Measurements from ENCODE around the gene MARVELD1.

The MARVELD1 gene

GRCh38 chr10:97740613-97741012 lies 27.1 kb downstream of the MARVELD1 start:
- Histone ChIP-seq H3K4me3 (ENCODE audit: extremely low read depth, insufficient read depth, low read length, poor library complexity, severe bottlenecking) (no peak overlapping the region), H3K27ac (ENCODE audit: low read depth, low read length, severe bottlenecking) (no peak overlapping the region), H3K36me3 (ENCODE audit: control insufficient read depth, insufficient read depth, low read length) (peaks cover 57% of the 10 kb centered on the region), H3K9me3 (ENCODE audit: control insufficient read depth, low read length) (peaks cover 6% of the 10 kb centered on the region), H3K4me1 (ENCODE audit: control insufficient read depth, insufficient read depth, low read length, poor library complexity, severe bottlenecking) (peaks cover 6% of the 10 kb centered on the region)
- 84 to 89% methylated on average over 1 to 2 of the region's 2 CpGs for WGBS, 2 experiments (ENCODE audit: insufficient coverage in 2 of 2)

- no peaks in the 10 kb centered on the region for H3K4me1 ChIP-seq (ENCODE audit: control insufficient read depth, insufficient read depth, low read length, poor library complexity, severe bottlenecking)
- H3K4me3 ChIP-seq (ENCODE audit: extremely low read depth, insufficient read depth, low read length, poor library complexity, severe bottlenecking): no peak overlapping the region
- WGBS, 2 experiments (ENCODE audit: insufficient coverage in 2 of 2): 88 to 99% methylated on average over 6 to 7 of the region's 10 CpGs
- H3K27ac ChIP-seq (ENCODE audit: low read depth, low read length, severe bottlenecking): no peak overlapping the region
- no peaks in the 10 kb centered on the region for H3K9me3 ChIP-seq (ENCODE audit: control insufficient read depth, low read length)
- peaks cover 82% of the 10 kb centered on the region for H3K36me3 ChIP-seq (ENCODE audit: control insufficient read depth, insufficient read depth, low read length)
Observed at GRCh38 chr10:97743169-97743943, 29.8 kb downstream of the MARVELD1 start.

GRCh38 chr10:97744405-97745035 lies 31.0 kb downstream of the MARVELD1 start:
- no peak overlapping the region for H3K4me3 ChIP-seq (ENCODE audit: extremely low read depth, insufficient read depth, low read length, poor library complexity, severe bottlenecking)
- no peak overlapping the region for H3K27ac ChIP-seq (ENCODE audit: low read depth, low read length, severe bottlenecking)
- no peaks in the 10 kb centered on the region for H3K4me1 ChIP-seq (ENCODE audit: control insufficient read depth, insufficient read depth, low read length, poor library complexity, severe bottlenecking)
- H3K36me3 ChIP-seq (ENCODE audit: control insufficient read depth, insufficient read depth, low read length): peaks cover 79% of the 10 kb centered on the region
- WGBS, 2 experiments (ENCODE audit: insufficient coverage in 2 of 2): 94 to 97% methylated on average over 13 to 14 of the region's 15 CpGs
- no peaks in the 10 kb centered on the region for H3K9me3 ChIP-seq (ENCODE audit: control insufficient read depth, low read length)

GRCh38 chr10:97747573-97747972 lies 34.0 kb downstream of the MARVELD1 start:
- no peaks in the 10 kb centered on the region for H3K4me1 ChIP-seq (ENCODE audit: control insufficient read depth, insufficient read depth, low read length, poor library complexity, severe bottlenecking)
- H3K27ac ChIP-seq (ENCODE audit: low read depth, low read length, severe bottlenecking): no peak overlapping the region
- no peak overlapping the region for H3K4me3 ChIP-seq (ENCODE audit: extremely low read depth, insufficient read depth, low read length, poor library complexity, severe bottlenecking)
- 100% methylated on average over 1 of the region's 1 CpG; no CpG with 5 or more reads in 1 of the 2 experiments for WGBS, 2 experiments (ENCODE audit: insufficient coverage in 2 of 2)
- H3K9me3 ChIP-seq (ENCODE audit: control insufficient read depth, low read length): no peaks in the 10 kb centered on the region
- peaks cover 90% of the 10 kb centered on the region for H3K36me3 ChIP-seq (ENCODE audit: control insufficient read depth, insufficient read depth, low read length)

- Histone ChIP-seq H3K4me3 (ENCODE audit: extremely low read depth, insufficient read depth, low read length, poor library complexity, severe bottlenecking) (no peak overlapping the region), H3K36me3 (ENCODE audit: control insufficient read depth, insufficient read depth, low read length) (peaks cover 89% of the 10 kb centered on the region)
Observed at GRCh38 chr10:97748116-97748515, 34.6 kb downstream of the MARVELD1 start.

GRCh38 chr10:97752956-97753355 lies 39.4 kb downstream of the MARVELD1 start:
- no peak overlapping the region for H3K27ac ChIP-seq (ENCODE audit: low read depth, low read length, severe bottlenecking)
- no peak overlapping the region for H3K4me3 ChIP-seq (ENCODE audit: extremely low read depth, insufficient read depth, low read length, poor library complexity, severe bottlenecking)
- H3K36me3 ChIP-seq (ENCODE audit: control insufficient read depth, insufficient read depth, low read length): peaks cover 91% of the 10 kb centered on the region
- WGBS, 2 experiments (ENCODE audit: insufficient coverage in 2 of 2): 95 to 99% methylated on average over 15 to 17 of the region's 18 CpGs
- H3K9me3 ChIP-seq (ENCODE audit: control insufficient read depth, low read length): no peaks in the 10 kb centered on the region
- H3K4me1 ChIP-seq (ENCODE audit: control insufficient read depth, insufficient read depth, low read length, poor library complexity, severe bottlenecking): no peaks in the 10 kb centered on the region

More at GRCh38 chr10:97748116-97748515, 34.6 kb downstream of the MARVELD1 start:
- H3K9me3 ChIP-seq (ENCODE audit: control insufficient read depth, low read length): no peaks in the 10 kb centered on the region
- 92 to 98% methylated on average over 7 of the region's 10 CpGs for WGBS, 2 experiments (ENCODE audit: insufficient coverage in 2 of 2)
- no peaks in the 10 kb centered on the region for H3K4me1 ChIP-seq (ENCODE audit: control insufficient read depth, insufficient read depth, low read length, poor library complexity, severe bottlenecking)
- H3K27ac ChIP-seq (ENCODE audit: low read depth, low read length, severe bottlenecking): no peak overlapping the region

- no CpG with 5 or more reads among the region's 4 CpGs for WGBS, 2 experiments (ENCODE audit: insufficient coverage in 2 of 2)
- H3K36me3 ChIP-seq (ENCODE audit: control insufficient read depth, insufficient read depth, low read length): peaks cover 86% of the 10 kb centered on the region
- H3K9me3 ChIP-seq (ENCODE audit: control insufficient read depth, low read length): no peaks in the 10 kb centered on the region
- no peak overlapping the region for H3K27ac ChIP-seq (ENCODE audit: low read depth, low read length, severe bottlenecking)
- no peaks in the 10 kb centered on the region for H3K4me1 ChIP-seq (ENCODE audit: control insufficient read depth, insufficient read depth, low read length, poor library complexity, severe bottlenecking)
- H3K4me3 ChIP-seq (ENCODE audit: extremely low read depth, insufficient read depth, low read length, poor library complexity, severe bottlenecking): no peak overlapping the region
Observed at GRCh38 chr10:97754726-97755125, 41.2 kb downstream of the MARVELD1 start.

- peaks cover 86% of the 10 kb centered on the region for H3K36me3 ChIP-seq (ENCODE audit: control insufficient read depth, insufficient read depth, low read length)
- H3K4me1 ChIP-seq (ENCODE audit: control insufficient read depth, insufficient read depth, low read length, poor library complexity, severe bottlenecking): no peaks in the 10 kb centered on the region
- 94 to 100% methylated on average over 1 to 2 of the region's 6 CpGs for WGBS, 2 experiments (ENCODE audit: insufficient coverage in 2 of 2)
- H3K27ac ChIP-seq (ENCODE audit: low read depth, low read length, severe bottlenecking): no peak overlapping the region
- no peaks in the 10 kb centered on the region for H3K9me3 ChIP-seq (ENCODE audit: control insufficient read depth, low read length)
- no peak overlapping the region for H3K4me3 ChIP-seq (ENCODE audit: extremely low read depth, insufficient read depth, low read length, poor library complexity, severe bottlenecking)
Observed at GRCh38 chr10:97755718-97756117, 42.2 kb downstream of the MARVELD1 start.

GRCh38 chr10:97757471-97757870 lies 43.9 kb downstream of the MARVELD1 start:
- 96 to 100% methylated on average over 1 to 3 of the region's 6 CpGs for WGBS, 2 experiments (ENCODE audit: insufficient coverage in 2 of 2)
- H3K36me3 ChIP-seq (ENCODE audit: control insufficient read depth, insufficient read depth, low read length): peaks cover 81% of the 10 kb centered on the region

GRCh38 chr10:97759158-97759887 lies 45.8 kb downstream of the MARVELD1 start:
- Histone ChIP-seq H3K4me3 (ENCODE audit: extremely low read depth, insufficient read depth, low read length, poor library complexity, severe bottlenecking) (no peak overlapping the region), H3K4me1 (ENCODE audit: control insufficient read depth, insufficient read depth, low read length, poor library complexity, severe bottlenecking) (peaks cover 10% of the 10 kb centered on the region), H3K27ac (ENCODE audit: low read depth, low read length, severe bottlenecking) (no peak overlapping the region), H3K9me3 (ENCODE audit: control insufficient read depth, low read length) (no peaks in the 10 kb centered on the region), H3K36me3 (ENCODE audit: control insufficient read depth, insufficient read depth, low read length) (peaks cover 67% of the 10 kb centered on the region)
- 27% methylated on average over 3 of the region's 5 CpGs; no CpG with 5 or more reads in 1 of the 2 experiments for WGBS, 2 experiments (ENCODE audit: insufficient coverage in 2 of 2)

More at GRCh38 chr10:97757471-97757870, 43.9 kb downstream of the MARVELD1 start:
- H3K27ac ChIP-seq (ENCODE audit: low read depth, low read length, severe bottlenecking): no peak overlapping the region
- H3K4me3 ChIP-seq (ENCODE audit: extremely low read depth, insufficient read depth, low read length, poor library complexity, severe bottlenecking): no peak overlapping the region
- H3K4me1 ChIP-seq (ENCODE audit: control insufficient read depth, insufficient read depth, low read length, poor library complexity, severe bottlenecking): peaks cover 3% of the 10 kb centered on the region
- H3K9me3 ChIP-seq (ENCODE audit: control insufficient read depth, low read length): no peaks in the 10 kb centered on the region

All from mesodermal cell (in vitro differentiated cells).